K562 (cell line): Measurements from ENCODE around the gene NEFH. TPM values are rescaled to one million over a fixed set of nuclear protein-coding genes. Genes with fewer than 3 reads are reported as not detected.

Experiments
- ATAC-seq: fragments of 200-7000 bp; cut with Tn5 transposase; 3 replicates; pipeline ENCODE4 v1.9.1; 2020; ENCODE audit warnings: moderate library complexity
- BruUV-seq: library from RNA; stranded (reverse); fragments of 400-500 nt; replicated peaks from 2 replicates; lab custom pipeline; 2021; lab: Mats Ljungman, UMichigan
- CTCF ChIA-PET: fragments of 300-600 bp; formaldehyde crosslinking; extraction: SDS; loops from one replicate; lab custom pipeline; 2021; ENCODE audit warnings: low intra/inter-chr PET ratio; lab: Yijun Ruan, JAX
- POLR2A ChIA-PET: fragments of 300-600, 350-650 bp; sonication (Branson Sonifier 250); formaldehyde crosslinking; extraction: SDS; loops from one replicate; lab custom pipeline; 2021; ENCODE audit warnings: antibody characterized with exemption, inconsistent platforms; lab: Yijun Ruan, JAX
- DNase-seq, 4 experiments: peaks; one replicate each; pipeline versions ENCODE4 v3.0.0 to v3.0.0-alpha.2; 2011 to 2018; ENCODE audit warnings: low spot score in 3 of 4, mixed read lengths in 3 of 4; ENCODE audit errors: extremely low read depth in 1 of 4
- FAIRE-seq: peaks from 2 replicates; lab custom pipeline; 2011; peaks lifted over from hg19 to GRCh38; lab: Jason Lieb, UNC
- H2AFZ ChIP-seq: 2 replicates; pipeline ENCODE4 v1.6.0; 2011; ENCODE audit warnings: low read depth, low read length, control low read depth, inconsistent platforms
- H3K27ac ChIP-seq: fragments of 200-600 bp; 3 replicates; pipeline ENCODE4 v1.8.0; 2011; ENCODE audit warnings: low read depth, mild to moderate bottlenecking, control low read depth, inconsistent platforms, low read length, moderate library complexity, mixed read lengths; ENCODE audit errors: extremely low read depth
- H3K27me3 ChIP-seq, 2 experiments: fragments of 300-600 bp in 1 of 2; 2 replicates in 1 of 2; 3 replicates in 1 of 2; pipeline versions ENCODE4 v1.6.0 to v1.8.0; 2011; ENCODE audit warnings: inconsistent platforms in 2 of 2, low read length in 2 of 2, mild to moderate bottlenecking in 1 of 2, mixed read lengths in 1 of 2, moderate library complexity in 1 of 2; ENCODE audit not compliant: control insufficient read depth in 2 of 2, insufficient read depth in 2 of 2
- H3K36me3 ChIP-seq: fragments of 300-600 bp; 3 replicates; pipeline ENCODE4 v1.8.0; 2011; ENCODE audit warnings: mild to moderate bottlenecking, low read length, inconsistent platforms; ENCODE audit not compliant: control insufficient read depth, insufficient read depth
- H3K4me1 ChIP-seq, 2 experiments: fragments of 200-600 bp in 1 of 2; replicated peaks in 1 of 2; 2 replicates in 1 of 2; 3 replicates in 1 of 2; pipeline versions ENCODE4 v1.5.1 to v1.8.0; 2011; ENCODE audit warnings: inconsistent platforms in 2 of 2, low read length in 2 of 2, mild to moderate bottlenecking in 1 of 2, mixed read lengths in 1 of 2, moderate library complexity in 1 of 2; ENCODE audit not compliant: control insufficient read depth in 2 of 2, insufficient read depth in 2 of 2
- H3K4me2 ChIP-seq: 2 replicates; pipeline ENCODE4 v1.6.1; 2011; ENCODE audit warnings: low read length, control low read depth, inconsistent platforms, mixed read lengths; ENCODE audit not compliant: insufficient read depth
- H3K4me3 ChIP-seq: fragments of 200-600 bp; sonication (generic), shearing (Covaris generic); 2 replicates; pipeline ENCODE4 v1.5.1; 2016; ENCODE audit warnings: control low read depth, inconsistent platforms
- H3K79me2 ChIP-seq: fragments of 200-600 bp; 3 replicates; pipeline ENCODE4 v1.8.0; 2011; ENCODE audit warnings: low read length, inconsistent platforms; ENCODE audit not compliant: control insufficient read depth, insufficient read depth
- H3K9ac ChIP-seq, 2 experiments: 2 replicates each; pipeline versions ENCODE4 v1.6.0 to v1.6.1; 2011; ENCODE audit warnings: low read depth in 2 of 2, low read length in 2 of 2, control low read depth in 1 of 2, inconsistent platforms in 1 of 2, mild to moderate bottlenecking in 1 of 2, mixed read lengths in 1 of 2; ENCODE audit not compliant: insufficient read depth in 1 of 2
- H3K9me1 ChIP-seq: one replicate; pipeline ENCODE4 v1.6.0; 2011; ENCODE audit warnings: inconsistent platforms, mild to moderate bottlenecking, low read length, moderate library complexity; ENCODE audit not compliant: control insufficient read depth, insufficient read depth
- H3K9me3 ChIP-seq: replicated peaks from 2 replicates; pipeline ENCODE4 v1.5.1; 2011; ENCODE audit warnings: low read depth, low read length, inconsistent platforms; ENCODE audit not compliant: control insufficient read depth, insufficient read depth
- H4K20me1 ChIP-seq: replicated peaks from 2 replicates; pipeline ENCODE4 v1.6.1; 2011; ENCODE audit warnings: low read length, inconsistent platforms, mixed read lengths; ENCODE audit not compliant: control insufficient read depth, insufficient read depth
- ATF7 ChIP-seq: fragments of 450-650 bp; IDR thresholded peaks from 2 replicates; pipeline ENCODE4 v1.7.1; 2014; ENCODE audit warnings: mild to moderate bottlenecking, moderate library complexity
- CAMTA2 ChIP-seq: fragments of 250-450 bp; sonication (Bioruptor Pico); conservative IDR thresholded peaks from 2 replicates; pipeline ENCODE4 v1.5.1; 2022
- CREM ChIP-seq: IDR thresholded peaks from 2 replicates; pipeline ENCODE4 v1.6.1; 2014; ENCODE audit warnings: antibody characterized with exemption, low read depth
- IFI16 ChIP-seq: fragments of 250-450 bp; sonication (Bioruptor Pico); IDR thresholded peaks from 2 replicates; pipeline ENCODE4 v2.1.2; 2022; ENCODE audit warnings: mild to moderate bottlenecking, inconsistent platforms
- MCM7 ChIP-seq, 2 experiments: fragments of 450-650 bp; IDR thresholded peaks; 2 replicates each; pipeline ENCODE4 v1.6.1; 2016 to 2018
- NFIC ChIP-seq: fragments of 450-650 bp; IDR thresholded peaks from 2 replicates; pipeline ENCODE4 v1.6.1; 2017; ENCODE audit warnings: mild to moderate bottlenecking, inconsistent platforms
- NONO ChIP-seq, 2 experiments: fragments of 200-400 bp in 1 of 2; fragments of 450-650 bp in 1 of 2; formaldehyde crosslinking in 1 of 2; IDR thresholded peaks; 2 replicates each; pipeline ENCODE4 v1.6.1; 2017; ENCODE audit warnings: low read depth in 2 of 2, mild to moderate bottlenecking in 2 of 2, moderate library complexity in 2 of 2, low read length in 1 of 2
- POLR2A ChIP-seq: fragments of 450-650 bp; conservative IDR thresholded peaks from 2 replicates; pipeline ENCODE4 v1.6.1; 2016
- POLR2G ChIP-seq: fragments of 200-400 bp; formaldehyde crosslinking; IDR thresholded peaks from 2 replicates; pipeline ENCODE4 v1.6.1; 2017; ENCODE audit warnings: low read depth, mild to moderate bottlenecking, antibody characterized with exemption, low read length, moderate library complexity
- RBFOX2 ChIP-seq: fragments of 200-400 bp; formaldehyde crosslinking; IDR thresholded peaks from 2 replicates; pipeline ENCODE4 v1.6.1; 2017; ENCODE audit warnings: low read depth, mild to moderate bottlenecking, low read length, moderate library complexity
- RBM22 ChIP-seq: fragments of 200-400 bp; formaldehyde crosslinking; IDR thresholded peaks from 2 replicates; pipeline ENCODE4 v1.6.1; 2018; ENCODE audit warnings: low read length, low read depth; ENCODE audit not compliant: poor library complexity, severe bottlenecking
- SAFB ChIP-seq: fragments of 200-400 bp; formaldehyde crosslinking; IDR thresholded peaks from 2 replicates; pipeline ENCODE4 v1.6.1; 2017; ENCODE audit warnings: low read depth, low read length, borderline replicate concordance
- SFPQ ChIP-seq: fragments of 200-400 bp; formaldehyde crosslinking; IDR thresholded peaks from 2 replicates; pipeline ENCODE4 v1.6.1; 2017; ENCODE audit warnings: mild to moderate bottlenecking, low read depth, low read length, moderate library complexity
- ZBTB11 ChIP-seq, 3 experiments: fragments of 200-800 bp in 1 of 3; fragments of 250-450 bp in 1 of 3; fragments of 450-650 bp in 1 of 3; sonication (Bioruptor Pico) in 1 of 3; sonication (Bioruptor generic) in 1 of 3; formaldehyde crosslinking in 1 of 3; IDR thresholded peaks; 2 replicates each; pipeline versions ENCODE4 v1.6.1 to v1.8.0; 2016 to 2022; ENCODE audit warnings: mild to moderate bottlenecking in 2 of 3, missing genetic modification characterization in 2 of 3, missing compliant biosample characterization in 1 of 3, moderate library complexity in 1 of 3
- ZNF512 ChIP-seq: IDR thresholded peaks from 2 replicates; pipeline ENCODE4 v1.6.1; 2016; ENCODE audit warnings: missing genetic modification characterization, missing compliant biosample characterization
- ZNF586 ChIP-seq: fragments of 450-650 bp; formaldehyde crosslinking; conservative IDR thresholded peaks from 2 replicates; pipeline ENCODE4 v1.4.0; 2020; ENCODE audit warnings: mild to moderate bottlenecking, moderate library complexity
- WGBS: fragments of 100-300 bp; shearing (Covaris generic); methylation state at CpG from one replicate; pipeline ENCODE4 v1.1.6; 2016; ENCODE audit warnings: low coverage, mixed read lengths; ENCODE audit not compliant: insufficient coverage; ENCODE audit errors: missing lambda C conversion rate; 5-methylcytosine and 5-hydroxymethylcytosine counted together
- in situ Hi-C: fragments of 300-500 bp; cut with MboI; formaldehyde crosslinking; loops from 4 replicates; pipeline ENCODE4 v1.15.0; 2018; ENCODE audit warnings: inconsistent platforms, mixed read lengths
- intact Hi-C: fragments of 100-400 bp; cut with micrococcal nuclease; formaldehyde crosslinking; loops from 2 replicates; pipeline ENCODE4 v1.14.2; 2022
- polyA plus RNA-seq, 8 experiments: library from polyadenylated mRNA; depleted of rRNA in 4 of 8; stranded (reverse) in 5 of 8; unstranded in 3 of 8; fragments of >200 nt; fragmentation: Nextera tagmentation in 2 of 8; fragmentation: Illumina TruSeq in 1 of 8; extraction: Ambion mirVana in 2 of 8; extraction: Trizol in 1 of 8; gene quantifications; 2 replicates each; pipeline versions ENCODE4 v1.2.1 to v1.2.3, GENCODE V29; 2011 to 2014; ENCODE audit warnings: inconsistent platforms in 1 of 8, missing spikeins in 1 of 8
- total RNA-seq, 7 experiments: library from RNA; depleted of rRNA in 6 of 7; stranded (reverse); fragments of >200 nt in 6 of 7; fragmentation: Illumina TruSeq in 2 of 7; extraction: Trizol in 2 of 7; gene quantifications; 2 replicates each; pipeline versions ENCODE4 v1.2.1 to v1.2.3, GENCODE V29; 2011 to 2021; ENCODE audit warnings: low replicate concordance in 1 of 7

The NEFH gene
- total and polyA plus RNA-seq, 9 of the 15 experiments (the other 6 are each of a cell fraction or from before 2014, with no cell fraction given): 2.3 to 26.9 (median 10.8) TPM

- peaks cover 42% of the 10 kb centered on the region for H3K79me2 ChIP-seq
- peak overlapping the region; percentile 77; the same call in 1 of the 2 replicates for H3K4me2 ChIP-seq
- in situ Hi-C loops: no loop called here
- ATAC-seq (no peak), FAIRE-seq (no peak), DNase-seq (no peak)
- H3K36me3 ChIP-seq: peaks cover 17% of the 10 kb centered on the region; the same call in 1 of the 3 replicates
- peaks cover 10% of the 10 kb centered on the region for H3K9me1 ChIP-seq
- H3K9me3 ChIP-seq: no peaks in the 10 kb centered on the region
- peak overlapping the region; percentile 48 for H3K4me3 ChIP-seq
- peaks cover 19% of the 10 kb centered on the region; the same call in 1 of the 2 replicates for H4K20me1 ChIP-seq
- WGBS: 29% methylated on average over 9 of the region's 39 CpGs
- CTCF ChIA-PET: interaction anchor here (0.8 kb wide), 1 partner anchor 45 kb away, joined by 4 read pairs; no protein-coding TSS in a partner anchor
- H3K4me1 ChIP-seq: peaks cover 21 to 48% of the 10 kb centered on the region in 2 experiments; a peak in 4 of 5 replicates
- intact Hi-C loops: loop anchor here (2.0 kb wide), 1 partner anchor 45 kb away; no protein-coding TSS in a partner anchor
- H2AFZ ChIP-seq: peak overlapping the region; percentile 74
- peak overlapping the region; percentile 44 to 91 for H3K9ac ChIP-seq
- H3K27me3 ChIP-seq: no peaks in the 10 kb centered on the region
- BruUV-seq: no TSS peak
- POLR2A ChIA-PET: interaction anchor here (0.7 to 1.2 kb wide), 4 partner anchors 15 to 267 kb away, joined by 3 to 4 read pairs (median 3); no protein-coding TSS in a partner anchor
- H3K27ac ChIP-seq: peak overlapping the region; percentile 49; the same call in 1 of the 3 replicates
- TF ChIP-seq ZNF512 (tag): no peak
- TF ChIP-seq ZNF586 (CRISPR knock-in tag): no peak
- no peak for TF ChIP-seq RBM22
- TF ChIP-seq ATF7: no peak
- no peak for TF ChIP-seq CREM
- TF ChIP-seq NFIC: no peak
- peak; percentile 80; the same call in 1 of the 2 replicates for TF ChIP-seq POLR2G
- TF ChIP-seq POLR2A: peak; percentile 60; the same call in 1 of the 2 replicates
- peak in 1 of 2 experiments; percentile 84; a peak in 2 of 4 replicates for TF ChIP-seq NONO (IDR thresholded peaks at IDR 0.05; ENCODE audit: low read depth in 2 of 2, low read length in 1 of 2)
- TF ChIP-seq ZBTB11 (CRISPR knock-in tag; IDR thresholded peaks at IDR 0.05): no peak
- TF ChIP-seq MCM7 (IDR thresholded peaks at IDR 0.05): no peak
- TF ChIP-seq RBFOX2: peak; percentile 73
- no peak for TF ChIP-seq CAMTA2 (CRISPR knock-in tag)
- no peak for TF ChIP-seq IFI16 (CRISPR knock-in tag)
- TF ChIP-seq SAFB: peak; percentile 83
- TF ChIP-seq SFPQ: no peak
These were observed 169 bp downstream of the NEFH start for GRCh38 chr22:29480262-29480511.
